GM23338 (cell line): ENCODE results near the gene MMP24OS. TPM values are rescaled to one million over a fixed set of nuclear protein-coding genes. Genes with fewer than 3 reads are reported as not detected.

Experiments
- ATAC-seq: fragments of 200-7000 bp; cut with Tn5 transposase; 3 replicates; pipeline ENCODE4 v1.9.1; 2020
- DNase-seq: peaks from one replicate; pipeline ENCODE4 v3.0.0-alpha.2; 2015; ENCODE audit warnings: low spot score
- H2AFZ ChIP-seq: fragments of 200-600 bp; sonication (generic); 2 replicates; pipeline ENCODE4 v1.8.0; 2016; ENCODE audit warnings: antibody characterized with exemption, mild to moderate bottlenecking, moderate library complexity
- H3F3A ChIP-seq: fragments of 200-600 bp; sonication (generic); replicated peaks from 2 replicates; pipeline ENCODE4 v1.8.0; 2017; ENCODE audit warnings: antibody characterized with exemption, mixed run types, low read depth
- H3K27ac ChIP-seq: fragments of 200-600 bp; sonication (generic); 2 replicates; pipeline ENCODE4 v1.6.1; 2016; ENCODE audit warnings: low read depth
- H3K27me3 ChIP-seq: fragments of 200-600 bp; sonication (generic); 2 replicates; pipeline ENCODE4 v1.8.0; 2016; ENCODE audit warnings: mild to moderate bottlenecking, mixed run types, moderate library complexity; ENCODE audit not compliant: insufficient read depth
- H3K36me3 ChIP-seq: fragments of 200-600 bp; sonication (generic); 2 replicates; pipeline ENCODE4 v1.8.0; 2016; ENCODE audit warnings: mild to moderate bottlenecking; ENCODE audit not compliant: insufficient read depth
- H3K4me1 ChIP-seq: fragments of 200-600 bp; sonication (generic); 2 replicates; pipeline ENCODE4 v1.8.0; 2016; ENCODE audit warnings: mild to moderate bottlenecking, moderate library complexity; ENCODE audit not compliant: insufficient read depth
- H3K4me2 ChIP-seq: fragments of 200-600 bp; sonication (generic); 2 replicates; pipeline ENCODE4 v1.7.1; 2017; ENCODE audit warnings: mixed run types
- H3K4me3 ChIP-seq: fragments of 200-600 bp; sonication (generic); 2 replicates; pipeline ENCODE4 v1.6.1; 2016; ENCODE audit warnings: mixed run types
- H3K79me2 ChIP-seq: fragments of 200-600 bp; sonication (generic); replicated peaks from 2 replicates; pipeline ENCODE4 v1.8.0; 2017; ENCODE audit warnings: mild to moderate bottlenecking; ENCODE audit not compliant: insufficient read depth
- H3K9me2 ChIP-seq: fragments of 200-600 bp; sonication (generic); 2 replicates; pipeline ENCODE4 v1.8.0; 2017; ENCODE audit not compliant: insufficient read depth
- H4K20me1 ChIP-seq: fragments of 200-600 bp; sonication (generic); replicated peaks from 2 replicates; pipeline ENCODE4 v1.8.0; 2017; ENCODE audit warnings: mild to moderate bottlenecking; ENCODE audit not compliant: insufficient read depth
- H3K27ac Mint-ChIP-seq: 2 replicates; pipeline ENCODE4 v1.8.0; 2020; ENCODE audit warnings: inconsistent platforms, mild to moderate bottlenecking, moderate library complexity, mixed read lengths
- H3K27me3 Mint-ChIP-seq: 3 replicates; pipeline ENCODE4 v1.8.0; 2022; ENCODE audit warnings: low read depth, mild to moderate bottlenecking, moderate library complexity, mixed read lengths, inconsistent platforms; ENCODE audit not compliant: insufficient read depth, poor library complexity
- H3K36me3 Mint-ChIP-seq: 3 replicates; pipeline ENCODE4 v1.8.0; 2021; ENCODE audit warnings: low read depth, mild to moderate bottlenecking, inconsistent platforms, moderate library complexity, mixed read lengths
- H3K4me1 Mint-ChIP-seq: 3 replicates; pipeline ENCODE4 v1.8.0; 2020; ENCODE audit warnings: mild to moderate bottlenecking, inconsistent platforms, mixed read lengths
- H3K4me3 Mint-ChIP-seq: 3 replicates; pipeline ENCODE4 v1.8.0; 2021; ENCODE audit warnings: moderate library complexity, mild to moderate bottlenecking, inconsistent platforms, mixed read lengths
- H3K9me3 Mint-ChIP-seq: 3 replicates; pipeline ENCODE4 v1.8.0; 2020; ENCODE audit warnings: moderate library complexity, mild to moderate bottlenecking, inconsistent platforms, mixed read lengths
- CREB1 ChIP-seq: fragments of 250-450 bp; sonication (Bioruptor Pico); IDR thresholded peaks from 2 replicates; pipeline ENCODE4 v1.5.0; 2020; ENCODE audit warnings: low read depth, mild to moderate bottlenecking, moderate library complexity
- ETS1 ChIP-seq: IDR thresholded peaks from 2 replicates; pipeline ENCODE4 v1.6.1; 2016; ENCODE audit warnings: antibody characterized with exemption
- JUNB ChIP-seq: IDR thresholded peaks from one replicate; pipeline ENCODE4 v1.6.1; 2016; ENCODE audit warnings: antibody characterized with exemption; ENCODE audit not compliant: unreplicated experiment
- NANOG ChIP-seq: IDR thresholded peaks from 2 replicates; pipeline ENCODE4 v1.6.1; 2016; ENCODE audit warnings: antibody characterized with exemption, borderline replicate concordance
- REST ChIP-seq: IDR thresholded peaks from one replicate; pipeline ENCODE4 v1.6.1; 2018; ENCODE audit warnings: antibody characterized with exemption; ENCODE audit not compliant: unreplicated experiment
- STAT1 ChIP-seq: IDR thresholded peaks from one replicate; pipeline ENCODE4 v1.6.1; 2016; ENCODE audit warnings: antibody characterized with exemption; ENCODE audit not compliant: unreplicated experiment
- ZNF331 ChIP-seq: fragments of 250-450 bp; sonication (Bioruptor Pico); IDR thresholded peaks from 2 replicates; pipeline ENCODE4 v1.5.0; 2020; ENCODE audit warnings: low read depth, mild to moderate bottlenecking, moderate library complexity
- ZNF462 ChIP-seq: fragments of 250-450 bp; sonication (Bioruptor Pico); IDR thresholded peaks from 2 replicates; pipeline ENCODE4 v1.5.0; 2020; ENCODE audit warnings: mild to moderate bottlenecking, moderate library complexity
- polyA plus RNA-seq: library from polyadenylated mRNA; unstranded; fragments of >200 nt; fragmentation: Nextera tagmentation; extraction: Ambion mirVana; gene quantifications from 2 replicates; pipeline ENCODE4 v1.2.1, GENCODE V29; 2016
- total RNA-seq: library from RNA; depleted of rRNA; stranded (reverse); fragments of >200 nt; shearing (Covaris generic); gene quantifications from 2 replicates; pipeline ENCODE4 v1.2.3, GENCODE V29; 2014

MMP24OS gene
- total and polyA plus RNA-seq, 2 experiments from 2014 or later = 10.5 to 25.4 TPM

- TF ChIP-seq ZNF462 (CRISPR knock-in tag) (no peak), REST (no peak)
Observed at GRCh38 chr20:35287509-35288324, 9.8 kb upstream of the MMP24OS start (continued).

GRCh38 chr20:35286899-35287508 lies 9.1 kb upstream of the MMP24OS start:
- H3K27me3 Mint-ChIP-seq = peaks cover 20% of the 10 kb centered on the region
- H3K36me3 Mint-ChIP-seq = peaks cover 22% of the 10 kb centered on the region
- H4K20me1 ChIP-seq = peaks cover 11% of the 10 kb centered on the region; the same call in 1 of the 2 replicates
- H3K4me3 ChIP-seq = no peak overlapping the region
- peaks cover 12% of the 10 kb centered on the region for H3K36me3 ChIP-seq
- H3K4me1 Mint-ChIP-seq = peaks cover 15% of the 10 kb centered on the region
- no peaks in the 10 kb centered on the region; the same call in 2 of the 3 replicates for H3K9me3 Mint-ChIP-seq
- no peak overlapping the region for H3K4me2 ChIP-seq
- H3F3A ChIP-seq = peaks cover 9% of the 10 kb centered on the region; the same call in 1 of the 2 replicates
- no peak overlapping the region for H2AFZ ChIP-seq
- peaks cover 6% of the 10 kb centered on the region; the same call in 1 of the 2 replicates for H3K4me1 ChIP-seq
- no peak overlapping the region for H3K27ac Mint-ChIP-seq
- ATAC-seq (no peak), DNase-seq (no peak)
- no peaks in the 10 kb centered on the region for H3K9me2 ChIP-seq
- H3K27ac ChIP-seq = no peak overlapping the region
- no peak overlapping the region for H3K4me3 Mint-ChIP-seq
- no peaks in the 10 kb centered on the region for H3K27me3 ChIP-seq
- H3K79me2 ChIP-seq = peaks cover 23% of the 10 kb centered on the region
- TF ChIP-seq ETS1 (no peak), STAT1 (no peak), REST (no peak), JUNB (no peak), ZNF331 (CRISPR knock-in tag) (no peak), CREB1 (no peak), NANOG (no peak)
